GM18873 (cell line): Measurements from ENCODE around the gene POLR1H.
"Not testable (repeated sequence)": the region's sequence is repeated elsewhere in the genome, so short reads cannot be mapped to it uniquely, and the experiment has no call there.

ENCODE experiments used
- ATAC-seq: cut with Tn5 transposase; IDR thresholded peaks from one replicate; pipeline ENCODE4 v1.9.1; 2021; ENCODE audit warnings: mild to moderate bottlenecking, moderate library complexity, moderate number of reproducible peaks; ENCODE audit not compliant: unreplicated experiment, low FRiP score

The POLR1H gene

GRCh38 chr6:30061092-30061857 is at the start of gene POLR1H:
Gene POLR1H (plus strand): TSS chr6:30061265. CDS start chr6:30061525, 260 bp downstream.
- ATAC-seq, result peak; percentile 74

GRCh38 chr6:30013291-30013922 is 47.7 kb upstream of the POLR1H start:
- no peak for ATAC-seq

GRCh38 chr6:30019819-30020218 is 41.2 kb upstream of the POLR1H start:
- no peak for ATAC-seq

GRCh38 chr6:30020626-30021025 is 40.4 kb upstream of the POLR1H start:
- no peak for ATAC-seq

- no peak for ATAC-seq
Observed at GRCh38 chr6:30022189-30022588, 38.9 kb upstream of the POLR1H start.

- ATAC-seq, result not testable (repeated sequence)
Observed at GRCh38 chr6:30022712-30023111, 38.4 kb upstream of the POLR1H start.

GRCh38 chr6:30025186-30025585 is 35.9 kb upstream of the POLR1H start:
- no peak for ATAC-seq

- ATAC-seq, result no peak
Observed at GRCh38 chr6:30029588-30029987, 31.5 kb upstream of the POLR1H start.

GRCh38 chr6:30031381-30031780 is 29.7 kb upstream of the POLR1H start:
- no peak for ATAC-seq

GRCh38 chr6:30033440-30033839 is 27.6 kb upstream of the POLR1H start:
- ATAC-seq, result not testable (repeated sequence)

- ATAC-seq, result no peak
Observed at GRCh38 chr6:30035784-30036183, 25.3 kb upstream of the POLR1H start.

- no peak for ATAC-seq
Observed at GRCh38 chr6:30037182-30037788, 23.8 kb upstream of the POLR1H start.

- ATAC-seq, result no peak
Observed at GRCh38 chr6:30041221-30041620, 19.8 kb upstream of the POLR1H start.

GRCh38 chr6:30041821-30042220 is 19.2 kb upstream of the POLR1H start:
- no peak for ATAC-seq

- ATAC-seq, result no peak
Observed at GRCh38 chr6:30042476-30042875, 18.6 kb upstream of the POLR1H start.

- no peak for ATAC-seq
Observed at GRCh38 chr6:30042914-30043313, 18.2 kb upstream of the POLR1H start.

- no peak for ATAC-seq
Observed at GRCh38 chr6:30043744-30044143, 17.3 kb upstream of the POLR1H start.

GRCh38 chr6:30044630-30045029 is 16.4 kb upstream of the POLR1H start:
- ATAC-seq, result no peak

GRCh38 chr6:30047220-30047619 is 13.8 kb upstream of the POLR1H start:
- ATAC-seq, result no peak

- ATAC-seq, result no peak
Observed at GRCh38 chr6:30053682-30054081, 7.4 kb upstream of the POLR1H start.

GRCh38 chr6:30055513-30055912 is 5.6 kb upstream of the POLR1H start:
- no peak for ATAC-seq
